Measurements from ENCODE around the gene GCC2. TPM values are rescaled to one million over a fixed set of nuclear protein-coding genes. Genes with fewer than 3 reads are reported as not detected.

Gene GCC2
- total and polyA plus RNA-seq, 2 donors (not counting 3 experiments of a cell fraction or from before 2014, with no cell fraction given) = 4.1 to 38.7 TPM

GRCh38 chr2:108531674-108532055, 82.7 kb downstream of the GCC2 start:
- Histone ChIP-seq H3K9me1 (replicated peaks; ENCODE audit: control insufficient read depth, extremely low read depth, insufficient read depth, low read length) (no peaks in the 10 kb centered on the region), H3K27ac (ENCODE audit: insufficient read depth, low read depth, low read length) (no peak overlapping the region), H3K36me3 (ENCODE audit: control insufficient read depth in 2 of 2, extremely low read depth in 1 of 2, insufficient read depth in 2 of 2, low read length in 2 of 2) (no peaks in the 10 kb centered on the region), H3K9ac (replicated peaks; ENCODE audit: extremely low read depth, insufficient read depth, low read length) (no peak overlapping the region), H3K4me2 (ENCODE audit: insufficient read depth, low read length) (no peak overlapping the region), H3K27me3 (ENCODE audit: control insufficient read depth in 2 of 2, insufficient read depth in 2 of 2, low read length in 2 of 2) (no peaks in the 10 kb centered on the region), H4K20me1 (replicated peaks; ENCODE audit: control insufficient read depth, extremely low read depth, insufficient read depth, low read length) (no peaks in the 10 kb centered on the region), H3K79me2 (ENCODE audit: control insufficient read depth, insufficient read depth, low read length) (peaks cover 20% of the 10 kb centered on the region), H3K4me3 (replicated peaks in 1 of 3; ENCODE audit: insufficient read depth in 1 of 3, low read depth in 1 of 3, low read length in 3 of 3) (no peak overlapping the region), H3K4me1 (ENCODE audit: control insufficient read depth, extremely low read depth, insufficient read depth, low read length) (peaks cover 15% of the 10 kb centered on the region), H2AFZ (ENCODE audit: low read depth, low read length) (no peak overlapping the region), H3K9me3 (replicated peaks; ENCODE audit: control insufficient read depth, insufficient read depth, low read length) (no peaks in the 10 kb centered on the region)
- TF ChIP-seq POLR2A (IDR thresholded peaks at IDR 0.05; ENCODE audit: low read depth, low read length) (no peak), MYC (IDR thresholded peaks at IDR 0.05; ENCODE audit: low read depth, low read length) (no peak), FOS (IDR thresholded peaks at IDR 0.05; ENCODE audit: borderline replicate concordance, insufficient read depth, low read length) (no peak), GATA2 (IDR thresholded peaks at IDR 0.05; ENCODE audit: insufficient read depth, insufficient read length, low read depth, low read length) (no peak)
- FAIRE-seq = no peak
- intact Hi-C loops (cut with micrococcal nuclease) (loop anchor here (2.0 to 5.0 kb wide), 2 partner anchors 83 to 164 kb away; partner anchors contain the start of gene GCC2), dilution Hi-C loops (cut with MboI; ENCODE audit: extremely low pct_ligation_motif_present, low sequenced_read_pairs) (no loop called here)
- CTCF ChIA-PET = no interaction called here
- no TSS peak for BruUV-seq (replicated peaks)
- POLR2A ChIA-PET = no interaction called here
- DNase-seq (ENCODE audit: low read depth, low spot score) = no peak

- Histone ChIP-seq H3K36me3 (ENCODE audit: control insufficient read depth in 2 of 2, extremely low read depth in 1 of 2, insufficient read depth in 2 of 2, low read length in 2 of 2) (no peaks in the 10 kb centered on the region), H3K9me3 (replicated peaks; ENCODE audit: control insufficient read depth, insufficient read depth, low read length) (no peaks in the 10 kb centered on the region), H3K9me1 (replicated peaks; ENCODE audit: control insufficient read depth, extremely low read depth, insufficient read depth, low read length) (no peaks in the 10 kb centered on the region), H3K27me3 (ENCODE audit: control insufficient read depth in 2 of 2, insufficient read depth in 2 of 2, low read length in 2 of 2) (no peaks in the 10 kb centered on the region), H3K9ac (replicated peaks; ENCODE audit: extremely low read depth, insufficient read depth, low read length) (peak within 1 kb of the TSS; percentile 89), H3K79me2 (ENCODE audit: control insufficient read depth, insufficient read depth, low read length) (peaks cover 42% of the 10 kb centered on the region), H3K4me2 (ENCODE audit: insufficient read depth, low read length) (peak within 1 kb of the TSS; percentile 73), H3K4me1 (ENCODE audit: control insufficient read depth, extremely low read depth, insufficient read depth, low read length) (peaks cover 15% of the 10 kb centered on the region), H3K4me3 (replicated peaks in 1 of 3; ENCODE audit: insufficient read depth in 1 of 3, low read depth in 1 of 3, low read length in 3 of 3) (peak within 1 kb of the TSS; percentile 65 to 84 (median 74)), H2AFZ (ENCODE audit: low read depth, low read length) (peak within 1 kb of the TSS; percentile 47), H3K27ac (ENCODE audit: insufficient read depth, low read depth, low read length) (peak within 1 kb of the TSS; percentile 86), H4K20me1 (replicated peaks; ENCODE audit: control insufficient read depth, extremely low read depth, insufficient read depth, low read length) (no peaks in the 10 kb centered on the region)
- no TSS peak for BruUV-seq (replicated peaks)
- FAIRE-seq (peak; percentile 70), DNase-seq (ENCODE audit: low read depth, low spot score) (peak; percentile 90)
- POLR2A ChIA-PET = interaction anchor here (0.6 to 2.4 kb wide), 8 partner anchors 41 to 85 kb away, joined by 3 to 9 read pairs (median 4); partner anchors contain the start of gene GCC2
- intact Hi-C loops (cut with micrococcal nuclease) (loop anchor here (2.0 to 5.0 kb wide), 5 partner anchors 45 to 167 kb away; partner anchors contain the start of gene GCC2), dilution Hi-C loops (cut with MboI; ENCODE audit: extremely low pct_ligation_motif_present, low sequenced_read_pairs) (no loop called here)
- TF ChIP-seq EZH2 (IDR thresholded peaks at IDR 0.05; ENCODE audit: borderline replicate concordance, low read depth, low read length, severe bottlenecking) (no peak), JUN (IDR thresholded peaks at IDR 0.05; ENCODE audit: borderline replicate concordance, insufficient read depth, insufficient read length, low read depth) (no peak), MYC (IDR thresholded peaks at IDR 0.05; ENCODE audit: low read depth, low read length) (no peak), CTCF (IDR thresholded peaks at IDR 0.05; ENCODE audit: extremely low read depth in 1 of 2, insufficient read depth in 1 of 2, low read depth in 1 of 2, low read length in 2 of 2) (no peak), MAX (IDR thresholded peaks at IDR 0.05; ENCODE audit: insufficient read depth, insufficient read length) (no peak), POLR2A (IDR thresholded peaks at IDR 0.05; ENCODE audit: low read depth, low read length) (peak; percentile 83), GATA2 (IDR thresholded peaks at IDR 0.05; ENCODE audit: insufficient read depth, insufficient read length, low read depth, low read length) (no peak), FOS (IDR thresholded peaks at IDR 0.05; ENCODE audit: borderline replicate concordance, insufficient read depth, low read length) (no peak), POLR2AphosphoS5 (IDR thresholded peaks at IDR 0.05; ENCODE audit: insufficient read depth, low read depth, low read length) (peak; percentile 80)
- CTCF ChIA-PET = interaction anchor here (0.7 to 3.4 kb wide), 10 partner anchors 15 to 103 kb away, joined by 3 to 37 read pairs (median 4); no protein-coding TSS in a partner anchor
These were observed 85.0 kb downstream of the GCC2 start, which contains the start of gene LIMS1 for GRCh38 chr2:108533832-108534583. Gene LIMS1, plus strand, starts transcription at chr2:108534470. Its CDS starts 93 bp downstream, at chr2:108534563.
